ENCODE data around the gene ATG101.

The ATG101 gene, protein sequence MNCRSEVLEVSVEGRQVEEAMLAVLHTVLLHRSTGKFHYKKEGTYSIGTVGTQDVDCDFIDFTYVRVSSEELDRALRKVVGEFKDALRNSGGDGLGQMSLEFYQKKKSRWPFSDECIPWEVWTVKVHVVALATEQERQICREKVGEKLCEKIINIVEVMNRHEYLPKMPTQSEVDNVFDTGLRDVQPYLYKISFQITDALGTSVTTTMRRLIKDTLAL

DNA sequence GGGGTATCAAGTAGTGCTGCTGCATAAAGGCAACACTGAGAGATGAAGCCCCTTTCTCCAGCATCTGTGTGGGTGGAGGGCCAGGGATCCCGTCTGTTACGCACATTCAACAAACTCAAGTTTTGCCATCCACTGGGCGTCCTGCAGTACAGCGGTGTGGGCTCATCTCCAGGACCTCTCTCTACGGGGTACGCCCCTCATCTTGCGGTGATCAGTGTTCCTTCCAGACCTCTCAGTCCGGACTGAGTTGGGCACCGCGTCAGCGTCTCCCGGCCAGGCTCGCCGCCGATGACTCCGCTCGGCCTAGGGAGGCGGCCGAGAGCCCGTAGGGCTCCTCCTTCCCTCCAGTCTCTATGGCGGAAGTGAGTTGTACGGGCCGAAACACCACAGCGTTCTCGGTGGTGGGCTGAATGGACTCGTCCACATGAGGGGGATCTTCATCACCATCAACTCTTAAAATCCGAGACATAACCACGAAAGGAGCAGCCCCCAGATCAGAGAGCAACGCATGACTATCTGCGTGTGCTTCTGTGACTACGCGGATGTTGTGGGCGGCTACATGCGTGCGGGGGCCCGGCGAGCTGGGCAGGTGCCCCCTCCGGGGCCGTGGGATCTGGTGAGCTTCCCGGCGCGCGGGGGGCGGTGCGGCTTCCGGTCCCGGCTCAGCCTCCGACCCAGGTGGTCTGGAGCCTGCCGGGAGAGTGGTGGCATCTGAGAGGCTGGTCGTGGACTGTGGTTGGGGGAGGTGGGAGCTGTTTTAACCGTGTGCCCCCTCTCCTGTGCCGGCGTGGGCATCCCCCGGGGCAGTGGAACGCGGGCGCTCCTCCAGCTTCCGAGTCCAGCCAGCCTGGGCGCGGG is at the start of gene ATG101:
ATG101 (plus strand) TSS at position 652 of the 858 bp plus-strand sequence. CDS start 3,673 bp downstream, outside the sequence.
- in situ Hi-C loops (cut with MboI; ENCODE audit: low sequenced_read_pairs): no loop called here

DNA sequence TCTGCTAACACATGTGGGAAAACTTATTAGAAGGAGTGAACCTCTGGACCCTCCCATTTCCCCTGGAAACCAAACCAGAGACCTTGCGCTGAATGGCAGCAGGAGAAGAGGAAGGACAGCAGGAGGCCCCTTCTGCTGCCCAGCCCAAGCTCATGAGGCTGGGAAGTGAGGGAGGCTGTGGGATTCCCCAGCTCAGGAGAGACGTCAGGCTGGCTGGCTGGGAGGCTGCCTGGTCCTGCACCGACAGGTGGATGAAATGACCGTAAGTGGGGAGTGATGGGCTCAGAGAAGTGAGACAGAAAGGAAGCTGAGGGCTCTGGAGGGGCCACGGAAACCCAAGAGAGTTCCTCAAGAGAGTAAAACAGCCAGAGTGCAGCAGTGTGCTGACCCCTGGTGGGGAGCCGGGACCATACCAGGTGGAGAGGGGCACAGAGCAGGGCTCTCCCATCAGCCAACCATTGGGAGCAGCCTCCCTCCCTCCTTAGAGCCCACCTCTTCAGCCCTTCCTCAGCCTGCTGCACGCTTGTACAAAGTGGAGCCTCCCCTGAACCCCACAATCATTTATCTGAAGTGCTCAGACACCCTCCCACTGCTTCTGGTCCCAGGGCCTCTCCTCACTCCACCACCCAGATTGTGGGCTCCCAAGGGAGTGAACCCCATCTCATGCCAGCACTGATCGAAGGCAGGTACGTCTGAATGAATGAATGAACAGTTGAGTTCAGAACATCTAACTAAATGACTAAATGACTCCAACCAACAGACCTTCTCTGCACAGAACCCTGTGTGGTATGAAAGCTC is 49.0 kb upstream of the ATG101 start:
- in situ Hi-C loops (cut with MboI; ENCODE audit: low sequenced_read_pairs): loop anchor here (25.0 kb wide), 1 partner anchor 608 kb away; the partner anchor contains the start of gene SLC4A8

DNA sequence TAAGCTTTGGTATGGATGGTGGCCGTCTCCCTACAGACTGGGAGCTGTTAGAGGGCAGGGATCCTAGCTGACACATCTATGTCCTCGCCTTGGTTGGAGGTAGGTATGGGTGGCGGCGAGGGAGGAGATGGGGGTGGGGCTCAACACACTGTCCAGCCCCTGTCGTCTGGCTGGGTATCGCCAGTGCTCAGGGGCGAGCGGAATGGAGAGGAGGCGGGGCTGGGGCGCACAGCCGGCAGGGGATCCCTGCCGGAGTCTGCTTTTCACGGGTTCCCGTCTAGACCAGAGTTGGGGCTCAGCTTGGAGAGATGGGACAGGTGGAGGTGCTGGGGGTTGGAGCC is 47.0 kb upstream of the ATG101 start:
- in situ Hi-C loops (cut with MboI; ENCODE audit: low sequenced_read_pairs): loop anchor here (25.0 kb wide), 1 partner anchor 611 kb away; the partner anchor contains the start of gene SLC4A8

DNA sequence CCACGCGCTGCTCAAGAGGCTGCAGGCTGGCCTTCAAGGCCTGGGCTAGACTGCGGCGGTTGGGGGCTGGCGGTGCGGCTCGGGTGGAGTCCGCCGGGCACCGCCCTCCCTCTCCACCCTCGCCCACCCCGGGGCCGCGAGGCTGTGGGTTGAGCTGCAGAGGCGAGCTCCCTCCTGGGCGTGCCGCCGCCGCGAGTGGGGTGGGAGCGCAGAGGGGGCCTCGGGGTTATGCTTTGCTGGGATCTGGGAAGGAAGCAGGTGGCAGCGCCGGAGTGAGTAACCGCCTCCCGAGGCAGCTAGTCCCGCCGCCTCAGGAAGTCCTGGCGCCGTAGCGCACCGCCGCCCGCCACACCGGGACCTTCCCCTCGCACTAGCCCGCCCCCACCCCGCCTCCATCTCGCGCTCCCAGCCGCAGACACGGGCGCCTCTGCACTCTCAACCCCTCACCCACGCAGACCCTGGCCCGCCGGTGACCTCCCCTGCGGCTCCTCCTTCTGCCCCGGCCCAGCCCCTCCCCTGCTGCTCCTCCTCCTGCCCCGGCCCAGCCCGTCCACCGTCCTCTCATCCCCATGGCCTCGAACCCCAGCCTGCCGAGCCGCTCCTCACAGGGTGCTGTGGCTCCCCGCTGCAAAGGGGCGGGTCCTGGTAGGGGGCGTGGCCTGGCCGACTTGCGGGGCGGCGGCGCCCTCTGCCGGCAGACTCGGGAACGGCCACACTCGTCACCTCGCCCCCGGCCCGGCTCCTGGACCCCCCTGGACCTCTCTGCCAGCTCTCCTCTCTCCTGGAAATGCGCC is 46.4 kb upstream of the ATG101 start:
- in situ Hi-C loops (cut with MboI; ENCODE audit: low sequenced_read_pairs): loop anchor here (25.0 kb wide), 1 partner anchor 611 kb away; the partner anchor contains the start of gene SLC4A8

DNA sequence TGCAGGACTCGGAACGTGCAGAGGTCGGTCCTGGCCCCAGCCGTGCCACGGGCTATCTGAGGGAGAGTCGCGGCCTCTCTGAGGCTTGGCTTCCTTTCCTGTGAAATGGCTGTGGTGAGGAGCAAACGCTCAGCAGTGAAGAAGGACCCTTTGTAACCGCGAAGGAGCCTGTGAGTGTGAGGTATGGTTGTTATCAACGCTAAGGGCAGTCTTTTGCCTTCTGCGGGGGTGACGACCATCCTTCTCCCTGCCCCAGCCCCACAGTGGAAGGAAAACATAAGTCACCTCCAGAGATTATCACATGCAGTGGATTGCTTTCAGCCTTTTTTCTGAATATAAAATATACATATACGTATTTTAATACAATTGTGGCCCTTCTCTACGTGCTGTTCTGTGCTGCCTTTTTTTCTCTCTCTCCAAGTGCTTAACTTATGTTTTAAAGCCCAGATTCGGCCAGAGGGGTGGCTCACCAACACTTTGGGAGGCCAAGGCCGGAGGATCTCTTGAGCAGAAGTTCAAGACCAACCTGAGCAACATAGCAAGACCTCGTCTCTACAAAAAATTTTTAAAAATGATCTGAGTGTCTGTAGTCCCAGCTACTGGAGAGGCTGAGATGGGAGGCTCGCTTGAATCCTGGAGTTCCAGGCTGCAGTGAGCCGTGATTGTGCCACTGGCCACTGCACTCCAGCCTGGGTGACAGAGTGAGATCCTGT is 45.6 kb upstream of the ATG101 start:
- in situ Hi-C loops (cut with MboI; ENCODE audit: low sequenced_read_pairs): loop anchor here (25.0 kb wide), 1 partner anchor 612 kb away; the partner anchor contains the start of gene SLC4A8

DNA sequence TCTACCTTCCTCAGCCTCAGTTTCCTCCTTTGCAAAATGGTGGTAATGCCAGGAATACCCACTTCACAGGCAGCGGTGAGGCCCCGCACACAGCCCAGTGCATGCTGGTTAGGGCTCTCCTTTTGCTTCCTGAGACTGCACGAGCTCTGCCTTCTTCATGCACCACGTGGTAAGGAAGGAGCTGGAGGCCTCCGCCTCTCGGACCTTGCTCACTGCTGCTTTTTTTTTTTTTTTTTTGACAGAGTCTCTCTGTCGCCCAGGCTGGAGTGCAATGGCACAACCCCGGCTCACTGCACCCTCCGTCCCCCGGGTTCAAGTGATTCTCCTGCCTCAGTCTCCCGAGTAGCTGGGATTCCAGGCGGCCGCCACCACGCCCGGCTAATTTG is 44.9 kb upstream of the ATG101 start:
- in situ Hi-C loops (cut with MboI; ENCODE audit: low sequenced_read_pairs): loop anchor here (5.0 to 25.0 kb wide), 2 partner anchors 57 to 613 kb away; partner anchors contain the start of gene SLC4A8

DNA sequence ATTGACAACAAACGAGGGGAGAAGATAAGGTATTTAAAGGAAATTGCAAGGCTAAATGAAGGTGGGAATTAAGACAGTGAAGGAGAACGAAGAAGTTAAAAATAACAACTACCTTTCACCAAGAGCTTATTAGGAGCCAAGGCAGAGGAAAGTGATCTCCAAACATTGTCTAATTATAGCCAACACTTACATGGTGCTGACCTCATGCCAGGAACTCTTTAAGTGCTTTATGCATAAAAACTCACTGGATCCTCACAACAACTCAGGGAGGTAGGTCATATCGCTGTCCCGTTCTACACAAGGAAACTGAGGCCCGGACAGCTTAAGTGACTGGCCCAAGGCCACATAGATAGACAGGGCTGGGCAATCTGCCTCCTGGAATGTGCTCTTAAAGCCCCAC is 43.5 kb upstream of the ATG101 start:
- in situ Hi-C loops (cut with MboI; ENCODE audit: low sequenced_read_pairs): loop anchor here (5.0 kb wide), 1 partner anchor 56 kb away; no protein-coding TSS in a partner anchor

DNA sequence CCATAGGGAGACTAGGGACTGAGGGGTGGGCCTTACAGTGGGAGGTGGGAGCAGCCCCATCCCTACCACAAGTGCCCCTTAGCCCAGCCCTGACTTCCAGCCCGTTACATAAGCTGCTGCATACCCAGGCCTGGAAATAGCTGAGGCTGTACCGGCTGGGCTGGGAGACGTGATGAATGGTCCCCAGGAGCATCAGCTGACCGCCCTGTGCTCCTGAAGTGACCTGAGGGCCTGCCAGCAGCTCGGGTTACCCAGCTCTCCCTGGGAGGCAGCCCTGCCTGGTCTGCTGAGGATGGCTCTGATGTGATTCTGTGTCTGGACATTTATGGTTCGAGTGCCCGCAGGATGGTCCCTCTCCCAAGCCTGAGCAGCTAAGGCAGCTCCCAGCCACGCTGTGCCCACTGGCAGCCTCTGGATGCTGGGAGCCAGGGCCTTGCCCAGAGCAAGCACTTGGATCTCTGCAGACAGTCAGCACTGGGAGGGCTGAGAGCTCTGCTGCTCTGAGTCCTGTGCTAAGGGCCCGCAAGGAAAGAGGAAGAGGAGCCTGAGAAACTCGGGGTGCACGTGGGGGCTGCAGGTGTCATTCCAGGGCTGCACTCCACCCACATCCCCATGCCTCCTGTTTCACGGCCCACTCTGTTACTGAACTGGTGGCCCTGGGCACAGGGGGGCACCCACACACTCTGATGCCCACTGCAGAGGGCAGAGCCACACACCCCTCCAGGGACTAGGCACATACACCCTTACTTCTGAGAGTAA is 42.5 kb upstream of the ATG101 start:
- in situ Hi-C loops (cut with MboI; ENCODE audit: low sequenced_read_pairs): loop anchor here (5.0 kb wide), 1 partner anchor 55 kb away; no protein-coding TSS in a partner anchor

DNA sequence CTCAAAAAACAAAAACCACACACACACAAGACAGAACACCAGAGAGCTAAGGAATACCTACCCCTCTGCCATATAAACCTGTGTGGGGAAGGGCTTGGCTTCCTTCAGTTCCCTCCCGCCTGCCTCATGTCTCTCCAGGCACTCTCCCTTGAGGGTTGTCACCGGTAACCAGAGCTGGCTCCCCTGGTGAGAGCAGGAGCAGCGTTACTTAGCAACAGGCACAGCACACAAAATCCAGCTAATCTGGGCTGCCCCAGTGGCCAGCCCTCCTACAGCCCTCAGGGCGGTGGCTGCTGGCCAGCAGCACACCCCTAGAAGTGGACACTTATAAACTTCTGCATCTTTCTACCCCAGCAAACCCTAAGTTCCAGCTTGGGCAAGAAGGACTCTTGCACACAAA is 40.1 kb upstream of the ATG101 start:
- in situ Hi-C loops (cut with MboI; ENCODE audit: low sequenced_read_pairs): loop anchor here (5.0 kb wide), 1 partner anchor 53 kb away; no protein-coding TSS in a partner anchor

DNA sequence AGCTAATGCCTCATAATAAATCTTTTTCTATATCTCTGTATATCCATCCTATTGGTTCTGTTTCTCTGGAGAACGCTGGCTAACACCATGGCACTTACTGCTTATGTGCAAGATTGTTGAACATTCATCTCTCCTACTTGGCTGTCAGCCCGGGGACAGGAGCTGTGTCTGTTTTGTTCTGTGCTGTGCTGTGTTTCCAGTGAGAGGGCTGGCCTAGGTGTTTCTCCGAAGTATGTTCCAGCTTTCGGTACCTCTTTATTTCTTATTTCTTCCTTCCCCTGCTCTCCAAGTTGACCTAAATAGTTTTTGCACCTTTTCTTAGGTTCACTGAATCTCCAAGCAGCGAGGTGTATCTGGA is 37.4 kb upstream of the ATG101 start:
- in situ Hi-C loops (cut with MboI; ENCODE audit: low sequenced_read_pairs): no loop called here

DNA sequence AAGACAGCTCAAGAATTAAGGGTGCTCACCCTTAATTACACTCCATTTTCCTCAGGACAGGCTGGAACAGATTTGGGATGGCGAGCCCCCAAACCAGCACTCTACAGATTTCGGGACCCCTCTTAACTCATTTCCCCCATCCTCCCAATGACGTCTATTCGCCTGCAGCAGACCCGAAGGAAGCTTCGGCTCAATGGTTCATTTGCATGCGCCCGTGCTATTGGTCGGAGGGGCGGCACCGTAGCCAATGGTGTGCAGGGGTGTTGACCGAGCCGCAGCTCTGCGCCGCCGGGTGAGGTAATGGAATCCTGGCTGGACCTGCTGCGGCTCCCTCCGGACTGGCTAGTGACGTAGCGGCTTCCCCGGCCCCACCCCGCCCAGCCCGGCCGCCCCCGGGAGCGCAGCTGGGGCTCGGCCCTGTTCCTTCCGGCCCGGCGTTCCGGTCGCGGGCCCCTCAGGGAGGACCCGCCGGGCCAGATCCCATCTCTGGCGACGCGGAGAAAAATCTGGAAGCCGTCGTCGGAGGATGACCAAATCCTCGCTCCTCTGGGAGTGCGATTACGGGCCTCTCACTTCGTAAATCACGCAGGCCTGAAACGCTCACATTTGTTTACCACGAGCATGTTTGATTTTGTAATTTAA is 36.9 kb upstream of the ATG101 start:
- in situ Hi-C loops (cut with MboI; ENCODE audit: low sequenced_read_pairs): no loop called here

DNA sequence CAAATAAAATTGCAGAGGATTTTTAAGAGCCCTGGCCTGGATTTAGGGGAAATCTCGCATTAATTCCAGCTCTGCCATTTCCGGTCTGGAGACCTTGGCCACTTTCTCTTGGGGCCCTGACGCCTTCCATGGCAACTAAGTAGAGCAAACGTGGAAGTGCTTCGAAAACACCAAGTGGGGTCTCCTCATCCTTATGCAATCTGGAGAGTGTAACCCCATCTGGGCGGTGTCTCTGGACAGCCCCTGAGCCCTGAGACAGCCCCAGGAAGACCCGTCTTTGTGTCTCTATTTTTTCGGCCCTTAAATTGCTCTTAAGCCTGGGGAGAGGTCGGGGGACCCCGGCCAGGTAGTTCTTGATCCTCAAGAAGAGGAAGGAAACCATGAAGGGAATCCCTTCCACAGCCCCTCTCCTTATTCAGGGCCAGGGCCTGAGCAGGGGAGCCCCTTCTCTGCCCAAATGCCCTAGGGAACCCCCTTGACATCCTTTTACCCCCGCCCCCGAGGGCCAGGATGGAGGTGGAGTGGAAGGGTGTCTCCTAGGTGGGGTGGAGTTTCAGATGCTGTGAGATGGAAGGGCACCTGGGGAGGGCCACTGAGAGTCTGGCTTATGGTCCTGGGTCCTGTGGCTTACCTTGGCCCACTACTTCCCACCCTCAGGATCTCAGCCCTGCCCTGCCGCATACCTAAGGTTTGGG is 36.2 kb upstream of the ATG101 start:
- in situ Hi-C loops (cut with MboI; ENCODE audit: low sequenced_read_pairs): no loop called here

DNA sequence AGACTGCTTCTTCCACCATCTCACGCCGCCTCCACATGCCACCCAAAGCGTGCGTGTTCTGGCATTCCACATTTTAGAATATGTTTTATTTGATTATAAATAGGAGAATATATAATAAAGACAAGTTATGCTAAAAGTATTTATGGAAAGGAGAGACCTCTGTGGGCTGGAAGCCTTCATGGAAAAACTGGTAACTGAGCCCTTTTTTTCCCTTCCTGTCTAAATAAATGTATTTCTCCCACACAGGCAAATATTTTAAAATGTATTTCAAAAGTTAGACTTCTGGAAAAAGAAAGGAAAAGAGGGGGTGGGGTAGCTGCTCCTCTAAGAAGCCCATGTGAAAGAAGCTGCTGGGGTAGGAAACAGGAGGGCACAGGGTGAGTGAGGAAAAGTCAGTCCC is 34.6 kb upstream of the ATG101 start:
- in situ Hi-C loops (cut with MboI; ENCODE audit: low sequenced_read_pairs): no loop called here

DNA sequence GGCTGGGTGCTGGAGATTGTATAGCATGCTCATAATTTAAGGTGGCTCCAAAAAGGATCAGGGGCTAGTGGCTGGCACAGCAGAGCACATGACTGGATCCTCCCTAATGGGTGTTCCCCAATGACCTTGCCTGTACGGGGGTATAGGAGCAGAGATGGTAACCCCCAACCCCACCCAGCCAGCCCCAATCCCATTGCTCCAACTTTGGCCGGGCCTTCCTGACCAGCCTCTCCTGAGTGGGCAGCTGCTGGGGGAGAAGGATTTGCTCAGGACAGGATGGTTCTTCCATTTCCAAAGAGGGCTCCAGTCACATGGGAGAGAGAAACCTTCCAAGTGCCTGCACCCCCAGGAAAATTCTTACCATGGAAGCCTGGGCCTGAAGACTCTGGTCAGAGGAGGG is 33.9 kb upstream of the ATG101 start:
- in situ Hi-C loops (cut with MboI; ENCODE audit: low sequenced_read_pairs): no loop called here

DNA sequence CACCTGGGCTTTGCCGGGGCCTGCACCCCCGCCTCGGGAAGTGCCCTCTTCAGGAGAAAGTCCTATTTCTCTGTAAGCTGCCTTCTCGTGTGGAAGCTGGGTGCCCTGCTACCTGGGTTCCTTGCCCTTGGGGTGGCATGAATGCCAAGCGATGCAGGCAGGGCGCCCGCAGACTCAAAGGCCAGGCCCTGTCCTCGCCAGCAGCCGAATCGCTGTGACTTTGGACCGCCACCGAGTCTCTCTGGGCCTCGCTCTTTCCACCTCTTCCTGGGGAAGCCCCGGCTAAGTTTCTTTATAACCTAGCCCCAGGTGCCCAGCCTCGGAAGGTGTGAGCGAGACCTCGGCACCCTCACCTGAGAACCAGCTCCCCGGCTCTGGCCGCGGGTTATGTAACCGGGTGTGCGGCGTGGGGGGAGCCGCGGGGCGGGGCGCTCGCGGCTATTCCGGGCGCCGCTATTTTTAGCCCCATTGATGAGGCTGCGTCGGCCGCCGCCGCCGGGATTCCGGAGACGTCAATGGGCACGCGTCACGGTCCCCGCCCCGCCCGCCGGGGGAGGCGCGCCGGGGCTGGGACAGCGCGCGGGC is 33.1 kb upstream of the ATG101 start:
- in situ Hi-C loops (cut with MboI; ENCODE audit: low sequenced_read_pairs): no loop called here

DNA sequence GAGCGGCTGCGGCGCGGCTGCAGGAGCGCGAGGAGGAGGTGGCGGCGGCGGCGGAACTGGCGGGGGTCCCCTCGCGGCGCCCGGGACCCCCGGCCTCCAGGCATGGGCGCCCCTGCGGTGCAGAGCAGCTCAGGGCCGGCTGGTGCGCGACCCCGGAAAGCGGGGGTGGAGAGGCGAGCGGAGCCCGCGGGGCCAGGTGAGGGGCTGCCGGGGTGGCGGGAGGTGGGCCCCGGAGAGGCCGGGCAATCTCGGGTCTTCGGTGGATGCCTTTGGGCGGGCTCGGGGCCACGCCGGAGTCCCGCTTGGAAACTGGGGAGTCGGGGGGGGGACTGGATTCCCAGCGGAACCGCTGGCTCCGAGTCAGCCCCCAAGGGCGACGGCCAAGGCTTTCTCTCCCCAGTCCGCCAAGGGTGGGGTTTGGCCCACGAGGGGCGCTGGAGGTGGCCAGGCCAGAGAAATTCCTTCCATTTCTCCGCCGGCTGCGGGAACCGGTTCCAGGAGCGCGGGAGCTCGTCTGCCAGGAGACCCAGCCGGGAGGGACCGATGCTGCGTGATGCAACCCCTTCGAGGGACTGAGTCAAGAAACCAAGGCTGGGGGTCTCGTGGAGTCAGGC is 32.4 kb upstream of the ATG101 start:
- in situ Hi-C loops (cut with MboI; ENCODE audit: low sequenced_read_pairs): no loop called here

DNA sequence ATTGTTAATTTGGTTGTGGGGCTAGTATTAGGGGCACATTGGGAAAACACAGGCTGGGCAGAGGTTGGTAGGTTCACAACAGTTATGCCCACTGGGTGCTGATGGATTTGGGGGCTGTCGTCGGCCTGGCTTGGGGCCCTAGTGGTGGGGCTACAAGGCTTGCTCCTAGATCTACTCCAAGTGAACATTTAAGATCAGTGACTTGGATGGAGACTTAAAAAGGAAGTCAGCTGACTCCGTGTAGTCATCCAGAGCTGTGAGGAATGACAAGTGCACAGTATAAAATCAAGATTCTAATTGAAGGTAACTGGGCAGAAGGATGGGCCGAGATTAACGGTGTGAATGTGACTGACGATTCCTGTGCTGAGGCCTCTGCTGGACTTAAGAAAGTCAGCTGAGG is 31.3 kb upstream of the ATG101 start:
- in situ Hi-C loops (cut with MboI; ENCODE audit: low sequenced_read_pairs): no loop called here

Measured in HL-60/S4 (cell line).